ENCODE data around the gene AFG1L.

DNA sequence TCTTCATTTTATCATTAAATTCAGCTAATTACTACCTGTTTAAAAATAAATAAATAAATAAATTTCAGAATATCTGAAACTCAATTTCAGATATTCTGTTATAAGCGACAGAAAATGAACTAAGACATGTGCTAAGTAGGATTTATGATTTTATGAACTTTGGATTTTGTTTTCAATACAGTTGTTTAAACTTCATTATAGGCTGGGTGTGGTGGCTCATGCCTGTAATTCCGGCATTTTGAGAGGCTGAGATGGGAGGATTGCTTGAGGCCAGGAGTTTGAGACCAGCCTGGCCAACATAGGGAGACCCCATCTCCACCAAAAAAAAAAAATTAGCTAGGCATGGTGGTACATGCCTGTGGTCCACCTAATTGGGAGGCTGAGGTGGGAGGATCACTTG lies 36.0 kb downstream of the AFG1L start:
- TF ChIP-seq POLR2AphosphoS5 (IDR thresholded peaks at IDR 0.05; ENCODE audit: low read depth, low read length) (no peak), TAF1 (IDR thresholded peaks at IDR 0.05; ENCODE audit: low read depth, low read length) (no peak), POLR2A (IDR thresholded peaks at IDR 0.05; ENCODE audit: low read depth, low read length) (no peak), SPI1 (IDR thresholded peaks at IDR 0.05; ENCODE audit: low read depth, low read length) (no peak)

Data from GM12891 (cell line).